HCT116 (cell line): ENCODE measurements around the gene IQUB.

Source experiments
- CEBPB ChIP-seq: IDR thresholded peaks from 2 replicates; pipeline ENCODE4 v1.6.1; 2012; ENCODE audit warnings: low read depth
- EGR1 ChIP-seq: IDR thresholded peaks from 2 replicates; pipeline ENCODE4 v1.6.1; 2012; ENCODE audit warnings: low read depth
- ELF1 ChIP-seq: IDR thresholded peaks from 2 replicates; pipeline ENCODE4 v1.6.1; 2012; ENCODE audit warnings: low read depth, borderline replicate concordance
- EZH2 ChIP-seq: fragments of 200-600 bp; sonication (generic); IDR thresholded peaks from 2 replicates; pipeline ENCODE4 v1.6.1; 2017; ENCODE audit warnings: antibody characterized with exemption, mixed run types
- EZH2phosphoT487 ChIP-seq: fragments of 200-600 bp; IDR thresholded peaks from 2 replicates; pipeline ENCODE4 v1.6.1; 2018; ENCODE audit warnings: antibody characterized with exemption, borderline replicate concordance
- JUND ChIP-seq: IDR thresholded peaks from 2 replicates; pipeline ENCODE4 v1.6.1; 2012
- POLR2AphosphoS5 ChIP-seq: IDR thresholded peaks from 2 replicates; pipeline ENCODE4 v1.6.1; 2011; ENCODE audit warnings: mild to moderate bottlenecking, low read depth, low read length, moderate library complexity
- RAD21 ChIP-seq: IDR thresholded peaks from 2 replicates; pipeline ENCODE4 v1.6.1; 2012; ENCODE audit warnings: low read depth, mild to moderate bottlenecking
- SRF ChIP-seq: IDR thresholded peaks from 2 replicates; pipeline ENCODE4 v1.6.1; 2012; ENCODE audit warnings: low read depth
- ZBTB33 ChIP-seq: IDR thresholded peaks from 2 replicates; pipeline ENCODE4 v1.6.1; 2011; ENCODE audit warnings: mild to moderate bottlenecking, low read length, moderate library complexity; ENCODE audit not compliant: insufficient replicate concordance; ENCODE audit errors: extremely low read depth
- TF ChIP-seq, protein P1 (sequence below), 3 experiments: fragments of 200-600 bp in 1 of 3; sonication (generic) in 1 of 3; IDR thresholded peaks in 2 of 3; conservative IDR thresholded peaks in 1 of 3; 2 replicates each; pipeline ENCODE4 v1.5.1; 2012 to 2017; ENCODE audit warnings: low read depth in 2 of 3, low read length in 2 of 3, antibody characterized with exemption in 1 of 3, borderline replicate concordance in 1 of 3, control low read depth in 1 of 3, mild to moderate bottlenecking in 1 of 3, mixed read lengths in 1 of 3, mixed run types in 1 of 3, moderate library complexity in 1 of 3; ENCODE audit not compliant: insufficient read depth in 1 of 3
- TF ChIP-seq, protein P2 (sequence below): IDR thresholded peaks from 2 replicates; pipeline ENCODE4 v1.6.1; 2012

GRCh38 chr7:123580406-123581161, 46.2 kb upstream of the IQUB start:
- TF ChIP-seq JUND (no peak), POLR2AphosphoS5 (no peak), EZH2 (no peak), SRF (no peak), RAD21 (peak; percentile 79), ZBTB33 (no peak), ELF1 (no peak), EGR1 (no peak), EZH2phosphoT487 (no peak), CEBPB (no peak)
- TF ChIP-seq, protein P1, sequence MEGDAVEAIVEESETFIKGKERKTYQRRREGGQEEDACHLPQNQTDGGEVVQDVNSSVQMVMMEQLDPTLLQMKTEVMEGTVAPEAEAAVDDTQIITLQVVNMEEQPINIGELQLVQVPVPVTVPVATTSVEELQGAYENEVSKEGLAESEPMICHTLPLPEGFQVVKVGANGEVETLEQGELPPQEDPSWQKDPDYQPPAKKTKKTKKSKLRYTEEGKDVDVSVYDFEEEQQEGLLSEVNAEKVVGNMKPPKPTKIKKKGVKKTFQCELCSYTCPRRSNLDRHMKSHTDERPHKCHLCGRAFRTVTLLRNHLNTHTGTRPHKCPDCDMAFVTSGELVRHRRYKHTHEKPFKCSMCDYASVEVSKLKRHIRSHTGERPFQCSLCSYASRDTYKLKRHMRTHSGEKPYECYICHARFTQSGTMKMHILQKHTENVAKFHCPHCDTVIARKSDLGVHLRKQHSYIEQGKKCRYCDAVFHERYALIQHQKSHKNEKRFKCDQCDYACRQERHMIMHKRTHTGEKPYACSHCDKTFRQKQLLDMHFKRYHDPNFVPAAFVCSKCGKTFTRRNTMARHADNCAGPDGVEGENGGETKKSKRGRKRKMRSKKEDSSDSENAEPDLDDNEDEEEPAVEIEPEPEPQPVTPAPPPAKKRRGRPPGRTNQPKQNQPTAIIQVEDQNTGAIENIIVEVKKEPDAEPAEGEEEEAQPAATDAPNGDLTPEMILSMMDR (IDR thresholded peaks at IDR 0.05 in 2 of 3, conservative IDR thresholded peaks at IDR 0.05 in 1 of 3; ENCODE audit: borderline replicate concordance in 1 of 3, insufficient read depth in 1 of 3, low read depth in 2 of 3, low read length in 2 of 3) = peak; percentile 58 to 85 (median 82)
- TF ChIP-seq, protein P2, sequence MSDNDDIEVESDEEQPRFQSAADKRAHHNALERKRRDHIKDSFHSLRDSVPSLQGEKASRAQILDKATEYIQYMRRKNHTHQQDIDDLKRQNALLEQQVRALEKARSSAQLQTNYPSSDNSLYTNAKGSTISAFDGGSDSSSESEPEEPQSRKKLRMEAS = no peak
